ENCODE measurements around the gene CPPED1.
"Not testable (repeated sequence)": the region's sequence is repeated elsewhere in the genome, so short reads cannot be mapped to it uniquely, and the experiment has no call there.

Gene CPPED1

GRCh38 chr16:12803203-12804093 is at the start of gene CPPED1:
Gene CPPED1 (minus strand): TSS chr16:12803887. CDS start chr16:12803776, 111 bp downstream.
- peak; percentile 84 to 85 for DNase-seq

GRCh38 chr16:12850186-12850585 is 46.5 kb upstream of the CPPED1 start:
- DNase-seq = no peak

- no peak for DNase-seq
Observed at GRCh38 chr16:12846592-12846991, 42.9 kb upstream of the CPPED1 start.

GRCh38 chr16:12845282-12845681 is 41.6 kb upstream of the CPPED1 start:
- DNase-seq = no peak

GRCh38 chr16:12837756-12838155 is 34.1 kb upstream of the CPPED1 start:
- no peak for DNase-seq

GRCh38 chr16:12837291-12837690 is 33.6 kb upstream of the CPPED1 start:
- DNase-seq = no peak

- DNase-seq = no peak
Observed at GRCh38 chr16:12833926-12834325, 30.2 kb upstream of the CPPED1 start.

GRCh38 chr16:12829096-12829888 is 25.6 kb upstream of the CPPED1 start:
- DNase-seq = no peak

GRCh38 chr16:12828206-12828605 is 24.5 kb upstream of the CPPED1 start:
- DNase-seq = no peak

- DNase-seq = no peak
Observed at GRCh38 chr16:12826559-12826958, 22.9 kb upstream of the CPPED1 start.

- peak; percentile 70 to 75 for DNase-seq
Observed at GRCh38 chr16:12819126-12820117, 15.7 kb upstream of the CPPED1 start.

- DNase-seq = no peak
Observed at GRCh38 chr16:12818326-12818725, 14.6 kb upstream of the CPPED1 start.

- DNase-seq = not testable (repeated sequence)
Observed at GRCh38 chr16:12816791-12817214, 13.1 kb upstream of the CPPED1 start.

GRCh38 chr16:12815361-12815760 is 11.7 kb upstream of the CPPED1 start:
- DNase-seq = no peak

GRCh38 chr16:12813734-12814133 is 10.0 kb upstream of the CPPED1 start:
- DNase-seq = not testable (repeated sequence)

GRCh38 chr16:12813321-12813720 is 9.6 kb upstream of the CPPED1 start:
- not testable (repeated sequence) for DNase-seq

- no peak for DNase-seq
Observed at GRCh38 chr16:12811441-12812383, 8.0 kb upstream of the CPPED1 start.

- no peak for DNase-seq
Observed at GRCh38 chr16:12805066-12805465, 1.4 kb upstream of the CPPED1 start.

GRCh38 chr16:12804395-12804794 is 708 bp upstream of the CPPED1 start:
- DNase-seq = no peak

- no peak for DNase-seq
Observed at GRCh38 chr16:12802661-12803060, 1.0 kb downstream of the CPPED1 start.

GRCh38 chr16:12802048-12802447 is 1.6 kb downstream of the CPPED1 start:
- no peak for DNase-seq

Measured in activated CD4-positive, alpha-beta T cell treated with anti-CD3 and anti-CD28 coated beads, Interleukin-2, amount 50 U/mL, for 4 hours (primary cell).